Measurements from ENCODE around the gene PIEZO1. TPM values are rescaled to one million over a fixed set of nuclear protein-coding genes. Genes with fewer than 3 reads are reported as not detected.

PIEZO1 gene
- total and polyA plus RNA-seq, 9 of the 15 experiments (the other 6 are each of a cell fraction or from before 2014, with no cell fraction given) = 3.6 to 432 (median 131) TPM

GRCh38 chr16:88747588-88748301 lies 37.3 kb downstream of the PIEZO1 start (continued):
- TF ChIP-seq CREB1 (IDR thresholded peaks at IDR 0.05) = no peak
- peak; percentile 30; the same call in 1 of the 2 replicates for TF ChIP-seq CREB1 (CRISPR knock-in tag; IDR thresholded peaks at IDR 0.05)
- TF ChIP-seq POLR2G (IDR thresholded peaks at IDR 0.05; ENCODE audit: low read depth, low read length) = peak; percentile 49; the same call in 1 of the 2 replicates
- TF ChIP-seq CBX3 (IDR thresholded peaks at IDR 0.05; ENCODE audit: borderline replicate concordance in 1 of 2, low read length in 2 of 2) = no peak
- no peak for TF ChIP-seq SAFB (IDR thresholded peaks at IDR 0.05; ENCODE audit: borderline replicate concordance, low read depth, low read length)
- peak; percentile 59; the same call in 1 of the 2 replicates for TF ChIP-seq MYNN (IDR thresholded peaks at IDR 0.05)
- no peak for TF ChIP-seq MYNN (CRISPR knock-in tag; IDR thresholded peaks at IDR 0.05)
- no peak for TF ChIP-seq U2AF1 (optimal IDR thresholded peaks at IDR 0.05; ENCODE audit: low read depth, low read length)
- TF ChIP-seq SRF (CRISPR knock-in tag; IDR thresholded peaks at IDR 0.05) = peak in 1 of 2 experiments; percentile 58; a peak in 1 of 4 replicates
- TF ChIP-seq ZNF589 (CRISPR knock-in tag; IDR thresholded peaks at IDR 0.05; ENCODE audit: low read depth) = no peak
- TF ChIP-seq, protein P1, sequence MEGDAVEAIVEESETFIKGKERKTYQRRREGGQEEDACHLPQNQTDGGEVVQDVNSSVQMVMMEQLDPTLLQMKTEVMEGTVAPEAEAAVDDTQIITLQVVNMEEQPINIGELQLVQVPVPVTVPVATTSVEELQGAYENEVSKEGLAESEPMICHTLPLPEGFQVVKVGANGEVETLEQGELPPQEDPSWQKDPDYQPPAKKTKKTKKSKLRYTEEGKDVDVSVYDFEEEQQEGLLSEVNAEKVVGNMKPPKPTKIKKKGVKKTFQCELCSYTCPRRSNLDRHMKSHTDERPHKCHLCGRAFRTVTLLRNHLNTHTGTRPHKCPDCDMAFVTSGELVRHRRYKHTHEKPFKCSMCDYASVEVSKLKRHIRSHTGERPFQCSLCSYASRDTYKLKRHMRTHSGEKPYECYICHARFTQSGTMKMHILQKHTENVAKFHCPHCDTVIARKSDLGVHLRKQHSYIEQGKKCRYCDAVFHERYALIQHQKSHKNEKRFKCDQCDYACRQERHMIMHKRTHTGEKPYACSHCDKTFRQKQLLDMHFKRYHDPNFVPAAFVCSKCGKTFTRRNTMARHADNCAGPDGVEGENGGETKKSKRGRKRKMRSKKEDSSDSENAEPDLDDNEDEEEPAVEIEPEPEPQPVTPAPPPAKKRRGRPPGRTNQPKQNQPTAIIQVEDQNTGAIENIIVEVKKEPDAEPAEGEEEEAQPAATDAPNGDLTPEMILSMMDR (IDR thresholded peaks at IDR 0.05 in 2 of 3, conservative IDR thresholded peaks at IDR 0.05 in 1 of 3; ENCODE audit: insufficient read depth in 2 of 3, low read depth in 1 of 3, low read length in 3 of 3) = peak; percentile 90 to 99 (median 98)
- no peak for TF ChIP-seq ZKSCAN3 (CRISPR knock-in tag; IDR thresholded peaks at IDR 0.05)
- TF ChIP-seq MAZ (CRISPR knock-in tag; conservative IDR thresholded peaks at IDR 0.05 in 1 of 2, IDR thresholded peaks at IDR 0.05 in 1 of 2) = peak in 1 of 2 experiments; percentile 57; a peak in 2 of 4 replicates
- peak; percentile 9 to 68; a peak in 2 of 4 replicates for TF ChIP-seq RAD21 (CRISPR knock-in tag; conservative IDR thresholded peaks at IDR 0.05 in 1 of 2, IDR thresholded peaks at IDR 0.05 in 1 of 2)
- TF ChIP-seq, protein P2, sequence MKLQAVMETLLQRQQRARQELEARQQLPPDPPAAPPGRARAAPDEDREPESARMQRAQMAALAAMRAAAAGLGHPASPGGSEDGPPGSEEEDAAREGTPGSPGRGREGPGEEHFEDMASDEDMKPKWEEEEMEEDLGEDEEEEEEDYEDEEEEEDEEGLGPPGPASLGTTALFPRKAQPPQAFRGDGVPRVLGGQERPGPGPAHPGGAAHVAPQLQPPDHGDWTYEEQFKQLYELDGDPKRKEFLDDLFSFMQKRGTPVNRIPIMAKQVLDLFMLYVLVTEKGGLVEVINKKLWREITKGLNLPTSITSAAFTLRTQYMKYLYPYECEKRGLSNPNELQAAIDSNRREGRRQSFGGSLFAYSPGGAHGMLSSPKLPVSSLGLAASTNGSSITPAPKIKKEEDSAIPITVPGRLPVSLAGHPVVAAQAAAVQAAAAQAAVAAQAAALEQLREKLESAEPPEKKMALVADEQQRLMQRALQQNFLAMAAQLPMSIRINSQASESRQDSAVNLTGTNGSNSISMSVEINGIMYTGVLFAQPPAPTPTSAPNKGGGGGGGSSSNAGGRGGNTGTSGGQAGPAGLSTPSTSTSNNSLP (IDR thresholded peaks at IDR 0.05; ENCODE audit: borderline replicate concordance, low read depth, low read length) = no peak
- no peak for TF ChIP-seq SMARCC2 (IDR thresholded peaks at IDR 0.05; ENCODE audit: low read depth)
- TF ChIP-seq VEZF1 (CRISPR knock-in tag; IDR thresholded peaks at IDR 0.05) = peak; percentile 31; the same call in 1 of the 2 replicates
- TF ChIP-seq EGR1 (conservative IDR thresholded peaks at IDR 0.05) = peak; percentile 52
- peak; percentile 10 for TF ChIP-seq ZFP36 (IDR thresholded peaks at IDR 0.05; ENCODE audit: low read depth, low read length, partially characterized antibody)
- TF ChIP-seq GTF2F1 (IDR thresholded peaks at IDR 0.05; ENCODE audit: low read depth, low read length) = no peak
- TF ChIP-seq ARID2 (IDR thresholded peaks at IDR 0.05) = no peak
- TF ChIP-seq SP1 (CRISPR knock-in tag; IDR thresholded peaks at IDR 0.05) = peak; percentile 83
